Myocyte (in vitro differentiated cells): ENCODE measurements around the gene ARHGEF2. TPM values are rescaled to one million over a fixed set of nuclear protein-coding genes. Genes with fewer than 3 reads are reported as not detected.

Experiments used
- DNase-seq: peaks from one replicate; pipeline ENCODE4 v3.0.0-alpha.2; 2012; ENCODE audit warnings: low read depth
- polyA plus RNA-seq: library from polyadenylated mRNA; unstranded; fragments of >200 nt; gene quantifications from one replicate; pipeline ENCODE4 v1.2.1, GENCODE V29; 2012; ENCODE audit warnings: missing spikeins
- total RNA-seq: library from RNA; depleted of rRNA; stranded (reverse); fragments of >200 nt; gene quantifications from 2 replicates; pipeline ENCODE4 v1.2.3, GENCODE V29; 2014

The ARHGEF2 gene
- 361 and 478 TPM in 2 replicates for total RNA-seq
- polyA plus RNA-seq = 214 TPM

DNA sequence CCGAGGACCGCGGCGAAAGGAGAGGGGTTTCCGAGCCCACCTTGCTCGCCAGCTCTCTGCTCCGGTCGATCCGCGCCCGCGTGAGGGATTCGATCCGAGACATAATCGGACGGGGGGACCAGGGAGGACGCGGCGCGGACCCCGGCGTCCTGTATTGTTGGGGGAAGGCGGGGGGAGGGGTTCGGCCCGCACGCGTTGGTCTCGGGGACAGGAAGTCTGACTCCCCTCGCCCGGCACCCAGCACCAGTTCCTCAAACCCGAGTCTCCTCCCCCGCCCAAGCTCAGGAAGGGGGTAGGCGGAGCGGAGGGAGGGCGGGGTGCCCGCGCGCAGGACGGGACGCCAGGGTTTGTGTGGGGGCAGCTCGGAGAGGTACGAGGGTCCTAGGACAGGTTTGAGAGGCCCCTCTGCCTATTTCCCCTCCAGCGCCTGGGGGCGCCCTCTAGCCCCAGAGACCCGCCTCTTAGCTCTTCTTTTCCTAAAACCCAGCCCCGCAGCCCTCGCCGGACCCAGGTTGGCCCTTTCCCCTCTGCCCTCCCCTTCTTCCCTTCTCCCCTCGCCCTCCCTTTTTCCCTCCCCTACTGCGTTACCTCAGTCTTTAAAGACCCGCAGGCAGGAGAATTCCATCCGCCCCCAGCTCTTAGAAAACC, at the start of gene ARHGEF2:
Gene ARHGEF2 (minus strand): TSS at position 223 of the 648 bp plus-strand sequence. CDS start 120 bp downstream, at position 103.
- peak; percentile 89 for DNase-seq

DNA sequence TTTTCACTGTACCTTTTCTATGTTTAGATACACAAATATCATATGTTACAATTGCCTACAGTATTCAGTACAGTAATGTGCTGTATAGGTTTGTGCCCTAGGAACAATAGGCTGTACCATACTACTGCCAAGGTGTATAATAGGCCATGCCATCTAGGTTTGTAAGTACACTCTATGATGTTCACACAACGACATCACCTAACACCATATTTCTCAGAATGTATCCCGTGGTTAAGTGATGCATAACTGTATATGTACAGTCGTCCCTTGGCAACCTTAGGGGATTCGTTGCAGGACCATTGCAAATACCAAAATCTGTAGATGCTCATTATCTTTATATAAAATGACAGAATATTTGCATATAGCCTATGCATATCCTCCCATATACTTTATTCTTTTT, 48.2 kb upstream of the ARHGEF2 start:
- no peak for DNase-seq

DNA sequence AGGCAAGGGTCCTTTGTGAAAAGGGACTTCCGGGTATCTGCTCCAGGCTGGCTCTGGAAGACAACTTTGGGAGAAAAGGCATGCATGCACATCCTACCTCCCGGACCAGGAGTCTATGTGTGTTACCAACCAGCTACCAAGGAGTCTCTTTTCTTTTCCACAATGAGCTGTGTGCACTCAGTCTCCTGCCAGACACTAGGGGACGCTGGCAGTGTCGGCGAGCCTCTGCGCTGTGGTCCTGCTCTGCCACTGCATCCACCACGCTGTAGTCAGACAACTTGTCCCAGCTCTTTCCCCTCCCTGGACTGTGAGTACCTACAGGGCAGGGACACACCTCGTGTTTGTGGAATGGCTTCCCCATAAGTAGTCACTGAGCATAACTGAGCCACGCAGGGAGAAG, 47.5 kb upstream of the ARHGEF2 start:
- DNase-seq = no peak

DNA sequence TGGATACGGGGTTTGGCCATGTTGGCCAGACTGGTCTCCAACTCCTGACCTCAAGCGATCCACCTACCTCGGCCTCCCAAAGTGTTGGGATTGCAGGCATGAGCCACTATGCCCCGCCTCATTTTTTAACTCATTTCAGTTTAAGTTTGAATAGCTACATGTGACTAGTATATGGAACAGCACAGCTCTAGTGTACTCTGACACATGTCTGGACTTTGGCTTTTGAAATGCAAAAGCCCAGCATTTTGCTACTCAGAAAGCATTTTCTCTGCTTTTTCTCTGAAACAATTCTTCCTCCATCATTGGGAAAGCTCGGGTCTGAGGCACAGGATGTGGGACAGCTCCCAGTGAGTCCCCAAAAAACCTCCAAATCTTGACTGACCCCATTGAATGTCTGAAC, 46.5 kb upstream of the ARHGEF2 start:
- no peak for DNase-seq

DNA sequence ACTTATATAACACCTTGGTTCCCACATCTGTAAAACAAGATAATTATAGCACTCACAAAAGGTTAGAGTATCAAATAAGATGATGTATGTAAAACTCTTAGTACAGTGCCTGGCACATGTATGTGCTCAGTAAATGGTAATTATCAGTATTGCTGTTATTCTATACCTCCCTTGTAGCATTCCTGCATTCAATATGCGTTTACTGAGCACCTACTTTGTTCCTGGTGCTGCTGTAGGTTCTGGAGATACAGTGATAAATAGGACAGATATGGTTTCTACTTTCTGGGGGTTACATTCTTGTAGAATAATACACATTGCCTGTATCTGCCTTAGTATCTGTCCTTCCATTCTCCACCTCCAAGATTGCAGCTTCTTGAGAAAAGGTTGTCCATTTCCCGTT, 43.6 kb upstream of the ARHGEF2 start:
- DNase-seq = no peak

DNA sequence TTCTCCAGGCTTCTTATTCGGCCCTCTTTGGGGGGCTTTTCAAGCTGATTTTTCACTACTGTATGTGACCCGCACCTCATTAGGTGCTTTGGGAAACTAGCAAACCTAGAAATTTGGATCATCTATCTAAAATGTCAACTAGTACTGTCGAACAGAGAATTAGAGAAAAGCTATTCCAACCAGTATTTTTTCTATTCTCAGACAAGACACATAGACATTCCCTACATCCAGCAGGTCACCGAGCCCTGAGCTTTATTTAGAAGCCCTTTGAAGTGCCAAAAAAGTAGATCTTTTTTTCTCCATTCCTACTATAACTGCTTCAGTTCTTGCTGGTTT, 42.7 kb upstream of the ARHGEF2 start:
- no peak for DNase-seq

DNA sequence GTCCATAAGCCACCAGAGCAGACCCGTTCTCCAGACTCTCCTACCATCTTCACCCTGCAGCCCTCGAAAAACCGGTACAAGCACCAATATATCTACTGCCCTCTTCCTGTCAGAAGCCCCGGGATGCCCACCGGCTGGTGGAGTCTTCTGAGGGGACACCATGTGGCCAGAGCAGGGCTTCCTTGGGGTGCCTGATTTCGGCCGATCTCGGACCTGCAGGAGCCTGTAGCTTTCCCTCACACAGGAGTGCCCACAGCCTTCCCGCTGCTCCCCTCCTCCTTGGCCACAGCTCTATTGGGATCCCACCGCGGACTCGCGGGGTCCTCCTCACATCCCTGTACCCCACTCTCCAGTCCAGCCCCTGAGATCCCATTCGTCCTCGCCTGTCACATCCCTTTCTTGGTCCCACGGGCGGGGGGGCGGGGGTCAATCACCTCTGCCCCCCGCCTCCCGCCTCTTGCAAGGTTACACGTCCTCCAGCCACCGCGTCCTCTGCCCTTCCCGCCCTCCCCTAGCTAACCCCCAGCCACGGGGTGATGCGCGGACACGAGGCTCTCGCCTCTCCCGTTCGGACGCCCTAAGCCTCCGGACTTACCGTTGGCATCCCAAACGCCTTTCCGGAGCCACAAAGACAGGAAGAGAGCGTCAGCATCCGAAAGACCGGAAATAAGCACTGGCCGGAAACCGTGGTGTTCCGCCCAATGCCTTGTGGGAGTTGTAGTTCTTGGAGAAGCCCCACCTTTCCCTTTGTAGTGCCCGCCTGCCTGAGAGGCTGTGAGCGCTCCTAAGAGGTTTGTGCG, 42.1 kb upstream of the ARHGEF2 start, which contains the start of gene SSR2:
Gene SSR2 (minus strand): TSS at position 659 of the 800 bp plus-strand sequence. CDS start 784 bp downstream, outside the sequence.
- DNase-seq = peak; percentile 93

DNA sequence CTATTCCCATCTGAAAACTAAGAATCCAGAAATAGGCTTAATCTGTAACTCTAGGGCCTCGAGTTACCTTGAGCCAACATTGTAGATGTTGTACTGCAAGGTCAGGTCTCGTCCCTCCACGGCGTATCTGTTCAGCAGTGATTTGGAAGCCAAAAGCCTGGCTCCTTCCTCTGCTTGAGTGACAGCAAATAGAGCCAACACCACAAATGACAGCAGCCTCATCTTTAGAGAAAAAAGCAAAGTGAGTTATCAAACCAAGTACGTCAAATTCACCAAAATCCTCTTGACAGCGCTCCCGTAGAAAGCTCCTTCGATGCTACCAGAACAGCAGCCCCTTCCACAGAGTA, 41.6 kb upstream of the ARHGEF2 start:
- DNase-seq = no peak

DNA sequence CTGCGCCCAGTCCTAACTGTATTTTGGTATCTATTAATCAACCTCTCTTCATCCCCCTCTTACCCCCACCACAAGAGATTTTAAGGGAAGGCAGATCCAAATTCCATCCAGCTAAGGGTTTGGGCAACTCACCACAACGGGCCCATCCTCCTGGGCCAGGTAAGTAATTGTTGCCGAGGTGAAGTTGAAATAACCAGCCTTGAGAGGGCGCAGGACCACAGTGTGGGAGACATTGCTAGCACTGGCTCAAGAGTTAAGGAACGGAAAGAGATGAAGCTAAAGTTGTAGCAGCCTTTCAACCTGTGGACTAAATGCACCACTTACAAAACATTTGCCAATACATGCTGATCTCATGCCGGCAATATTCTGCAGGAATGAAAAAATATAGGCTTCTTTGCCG, 36.5 kb upstream of the ARHGEF2 start:
- no peak for DNase-seq

DNA sequence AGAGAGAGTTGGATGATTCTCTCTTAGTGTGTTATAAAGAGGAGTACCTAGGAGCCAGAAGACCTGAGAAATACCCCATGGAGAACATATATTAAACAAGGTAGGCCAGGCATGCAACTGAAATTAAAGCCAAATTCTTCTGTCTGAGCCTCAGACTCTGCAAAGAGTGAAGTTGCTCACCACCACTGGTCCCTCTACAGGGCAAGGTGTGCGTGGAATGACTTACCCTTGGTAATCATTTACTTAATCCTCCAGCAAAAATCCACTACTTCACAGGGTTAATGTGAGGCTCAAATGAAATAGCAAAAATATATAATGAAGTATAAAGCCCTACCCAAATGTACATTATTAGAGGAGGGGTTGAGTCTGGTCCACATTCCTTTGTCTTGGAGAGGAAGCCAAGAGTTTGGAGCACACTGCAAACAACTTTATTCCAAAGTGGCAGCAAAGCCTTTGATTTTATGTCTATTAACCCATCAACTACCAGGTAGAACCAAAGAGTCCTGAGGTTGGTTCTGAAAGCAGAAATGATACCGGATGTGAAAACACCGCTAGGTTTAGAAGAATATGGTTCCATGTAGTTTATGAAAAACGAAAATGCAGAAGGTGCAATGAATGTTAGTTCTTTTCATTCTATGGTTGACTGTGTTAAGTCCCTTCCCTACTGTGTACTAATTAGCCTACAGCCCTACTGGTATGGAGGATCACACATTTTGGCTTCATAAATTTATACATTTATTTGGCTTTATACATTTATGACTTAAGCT, 33.9 kb upstream of the ARHGEF2 start:
- no peak for DNase-seq

DNA sequence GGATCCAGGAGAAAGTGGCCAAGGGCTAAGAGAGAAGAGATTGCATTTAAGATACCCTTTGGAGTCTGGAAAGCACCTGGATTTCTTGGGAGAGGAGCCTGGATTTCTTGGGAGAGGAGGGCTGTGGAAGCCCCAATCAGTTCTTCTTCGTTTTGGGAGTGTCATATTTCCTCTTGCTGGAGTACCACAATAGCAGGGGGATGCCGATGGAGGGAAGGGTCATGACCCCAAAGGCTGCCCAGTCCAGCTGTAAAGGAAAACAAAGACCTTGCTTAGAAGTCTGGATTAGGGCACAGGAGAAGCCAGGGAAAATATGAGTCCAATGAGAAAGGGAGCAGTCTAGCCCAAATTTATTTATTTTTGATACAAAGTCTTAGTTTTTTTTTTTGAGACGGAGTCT, 31.1 kb upstream of the ARHGEF2 start:
- no peak for DNase-seq

DNA sequence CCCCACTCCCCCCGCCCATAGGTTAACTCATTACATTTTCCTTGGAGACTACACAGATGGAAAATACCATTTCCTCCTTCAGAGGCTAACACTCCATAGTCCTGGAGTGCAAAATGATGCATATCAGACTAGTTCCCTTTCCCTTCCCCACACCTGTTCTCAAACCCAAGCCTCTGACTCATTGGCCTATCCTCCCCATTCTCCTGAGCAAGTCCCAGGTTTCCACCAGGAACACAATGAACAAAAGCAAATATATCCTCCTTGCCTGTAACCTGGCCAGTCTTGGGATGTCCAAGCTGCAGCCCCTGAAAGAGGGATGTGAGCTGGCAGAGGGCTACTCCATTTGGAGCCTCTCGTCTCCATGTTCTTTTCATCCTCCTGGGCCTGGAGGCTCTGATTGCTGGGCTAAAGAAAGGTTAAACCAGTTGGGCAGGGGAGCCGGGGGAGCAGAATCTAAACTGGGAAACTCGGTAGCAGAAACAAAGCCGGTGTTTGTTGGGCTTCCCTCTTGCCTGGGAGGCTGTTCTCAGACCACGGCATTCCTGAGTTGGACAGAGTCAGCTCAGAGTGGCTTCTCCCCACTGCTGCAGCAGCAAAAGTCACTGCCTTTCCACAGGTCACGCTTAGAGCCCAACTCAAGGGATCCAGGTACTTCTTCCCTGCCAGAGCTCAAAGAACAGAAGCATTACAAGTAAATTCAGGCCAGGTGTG, 28.5 kb upstream of the ARHGEF2 start:
- DNase-seq = peak; percentile 81

DNA sequence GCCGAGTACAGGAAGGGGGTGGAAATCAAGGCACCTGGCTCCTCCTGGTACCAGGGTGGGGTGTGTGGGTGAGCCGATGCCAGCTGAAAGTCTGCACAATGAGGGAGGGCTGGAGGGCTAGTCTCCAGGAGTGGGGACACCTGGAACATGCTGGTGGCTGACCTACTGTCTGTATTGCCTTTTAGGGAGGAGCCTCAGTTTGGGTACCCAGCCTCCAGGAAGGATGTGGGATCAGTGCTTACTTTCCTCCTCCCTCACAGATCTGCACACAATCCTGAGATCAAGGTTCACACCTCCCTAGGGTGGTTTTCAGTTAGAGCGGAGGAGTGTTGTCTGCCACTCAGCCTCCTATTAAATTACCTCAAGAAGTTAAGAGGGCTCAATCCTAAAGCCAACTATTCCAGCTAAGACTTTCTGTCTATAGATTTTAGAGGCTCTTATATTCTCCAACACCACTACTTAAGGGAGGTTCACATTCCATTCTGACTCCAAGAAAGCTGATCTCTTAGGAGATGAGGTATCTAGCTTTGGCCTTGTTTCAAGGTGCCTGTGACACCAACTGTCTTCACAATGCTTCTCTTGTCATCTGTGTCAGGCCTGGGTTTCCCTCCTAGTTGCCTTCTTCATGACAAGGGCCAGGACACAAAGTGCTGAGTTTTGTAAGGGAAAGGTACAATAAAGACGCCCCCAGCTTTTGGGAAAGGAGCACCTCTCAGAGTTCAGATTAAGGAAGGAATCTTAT, 26.7 kb upstream of the ARHGEF2 start:
- peak; percentile 63 for DNase-seq

DNA sequence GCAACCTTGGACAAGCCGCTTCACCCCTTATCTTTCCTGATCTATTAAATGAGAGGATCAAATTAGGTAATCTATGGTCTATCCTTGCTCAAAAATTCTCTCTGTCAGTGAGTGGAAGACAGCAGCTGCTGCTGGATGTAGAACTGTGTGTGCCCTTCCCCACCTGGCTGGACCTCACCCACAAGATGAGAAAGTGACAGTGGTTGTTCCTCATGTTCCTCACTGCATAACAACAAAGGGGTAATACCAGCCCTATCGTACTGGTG, 25.5 kb upstream of the ARHGEF2 start:
- peak; percentile 40 for DNase-seq

DNA sequence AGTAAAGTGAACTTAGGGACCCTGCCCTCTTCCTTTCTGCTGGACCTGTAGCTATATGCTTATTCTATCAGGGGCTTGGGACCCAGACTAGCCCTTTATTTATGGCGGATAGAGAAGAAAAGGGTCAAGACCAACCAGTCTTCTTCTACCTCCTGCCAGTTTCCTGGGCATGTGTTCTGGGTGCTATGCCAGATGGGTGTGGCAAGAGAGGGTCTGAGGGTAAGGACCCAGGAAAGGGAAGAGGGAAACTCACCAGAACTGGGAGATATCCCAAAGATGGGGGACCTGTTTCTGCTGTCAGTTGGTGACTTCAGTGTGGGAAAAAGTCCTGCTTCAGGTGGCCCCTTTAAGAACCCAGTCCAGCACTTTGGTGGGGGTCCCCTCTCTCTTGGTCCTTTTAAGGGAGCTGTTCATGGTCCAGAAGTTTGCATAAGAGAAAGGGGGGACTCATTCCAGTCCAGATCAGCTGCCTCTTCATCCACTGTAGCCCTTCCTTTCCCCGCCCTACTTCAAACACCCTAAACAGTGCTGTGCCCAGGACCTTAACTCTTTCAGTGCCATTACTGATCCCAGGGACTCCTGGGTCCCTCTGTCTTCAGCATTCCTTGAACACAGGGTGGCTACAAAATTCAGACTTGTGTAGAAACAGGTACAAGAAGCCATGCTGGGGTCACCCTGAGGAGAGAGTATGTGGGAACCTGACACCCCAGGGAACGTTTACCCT, 24.0 kb upstream of the ARHGEF2 start:
- no peak for DNase-seq

DNA sequence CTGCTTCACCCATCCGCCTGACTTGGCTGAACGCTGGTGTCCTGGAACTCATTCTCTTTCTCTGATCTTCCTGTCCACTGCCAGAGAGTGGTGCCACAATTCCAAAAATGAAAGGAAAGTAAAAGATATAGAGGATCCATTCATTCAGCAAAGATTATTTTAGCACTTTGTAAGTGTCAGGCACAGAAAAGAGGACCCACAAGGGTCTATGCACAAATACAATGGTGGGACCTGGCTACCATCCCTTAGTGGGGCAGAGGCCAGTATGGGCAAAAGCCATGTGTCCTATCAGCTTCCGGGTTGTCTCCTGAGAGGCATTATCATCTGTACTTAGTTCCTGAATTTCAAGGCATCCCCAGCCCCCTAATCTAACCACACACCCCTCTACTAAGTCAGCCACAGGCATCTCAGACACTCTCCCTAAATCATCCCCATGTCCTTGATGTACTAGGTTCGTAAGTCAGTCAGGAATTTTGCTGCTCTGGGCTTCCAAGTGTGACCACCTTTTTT, 23.4 kb upstream of the ARHGEF2 start:
- DNase-seq = peak; percentile 55

DNA sequence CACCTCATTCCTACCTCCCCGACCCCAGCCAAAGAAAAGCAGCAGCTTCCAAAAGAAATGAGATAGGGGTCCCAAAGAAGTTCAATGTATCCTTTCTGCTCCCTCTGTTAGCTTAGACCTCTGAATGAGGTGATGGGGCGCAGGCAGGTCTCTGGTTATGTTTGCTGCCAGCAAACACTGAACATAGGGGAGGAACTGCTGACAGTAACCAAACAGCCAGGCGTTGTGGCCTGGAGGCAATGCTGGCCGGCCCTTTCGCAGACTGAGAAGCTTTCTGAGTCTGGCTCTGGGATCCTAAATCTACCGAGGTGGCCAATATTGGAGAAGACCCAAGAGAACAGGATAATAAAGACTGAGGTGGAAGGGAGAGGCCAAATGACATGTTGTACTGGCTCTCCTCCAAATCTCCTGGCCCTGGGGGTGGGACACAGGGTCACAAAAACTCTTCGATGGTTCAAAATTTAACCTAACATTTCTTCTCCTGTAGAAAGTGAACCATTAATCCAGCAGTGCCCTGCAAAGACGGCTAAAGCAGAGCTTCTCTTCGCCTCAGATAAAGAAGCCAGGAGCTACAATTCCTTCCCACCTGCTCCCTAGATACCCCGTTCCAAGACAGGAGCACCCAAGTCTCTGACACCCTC, 22.8 kb upstream of the ARHGEF2 start:
- DNase-seq = no peak

DNA sequence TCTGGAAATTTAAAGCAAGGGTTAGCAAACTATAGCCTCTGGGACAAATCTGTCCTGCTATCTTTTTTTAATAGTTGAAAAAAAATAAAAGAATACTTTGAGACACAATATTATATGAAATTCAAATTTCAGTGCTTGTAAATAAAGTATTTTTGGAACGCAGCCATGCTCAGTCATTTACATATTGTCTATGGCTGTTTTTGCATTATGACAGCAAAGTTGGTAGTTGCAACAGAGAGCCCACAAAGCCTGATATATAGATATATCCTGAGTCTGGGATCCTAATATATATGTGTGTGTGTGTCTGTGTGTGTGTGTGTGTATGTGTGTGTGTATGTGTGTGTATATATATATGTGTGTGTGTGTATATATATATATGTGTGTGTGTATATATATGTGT, 21.6 kb upstream of the ARHGEF2 start:
- DNase-seq = no peak

DNA sequence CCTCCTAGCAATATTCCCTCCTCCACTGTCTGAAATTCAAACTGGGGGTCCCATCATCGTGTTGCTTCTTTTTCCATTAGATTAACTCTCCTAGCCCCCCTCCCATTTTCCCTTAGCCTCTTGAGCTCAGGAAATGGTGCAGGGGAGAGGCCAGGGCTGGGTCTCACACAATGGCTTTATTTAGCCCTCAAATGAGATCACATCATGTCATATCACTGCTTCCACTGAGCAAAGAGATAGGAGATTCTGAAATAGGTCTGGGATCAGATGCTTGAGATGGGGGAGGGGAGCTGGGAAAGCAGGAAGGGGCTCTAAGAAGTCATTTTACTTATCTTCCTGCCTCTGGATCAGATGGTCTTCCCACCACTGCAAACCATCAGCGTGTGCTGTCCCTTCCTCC, 17.8 kb upstream of the ARHGEF2 start:
- no peak for DNase-seq

DNA sequence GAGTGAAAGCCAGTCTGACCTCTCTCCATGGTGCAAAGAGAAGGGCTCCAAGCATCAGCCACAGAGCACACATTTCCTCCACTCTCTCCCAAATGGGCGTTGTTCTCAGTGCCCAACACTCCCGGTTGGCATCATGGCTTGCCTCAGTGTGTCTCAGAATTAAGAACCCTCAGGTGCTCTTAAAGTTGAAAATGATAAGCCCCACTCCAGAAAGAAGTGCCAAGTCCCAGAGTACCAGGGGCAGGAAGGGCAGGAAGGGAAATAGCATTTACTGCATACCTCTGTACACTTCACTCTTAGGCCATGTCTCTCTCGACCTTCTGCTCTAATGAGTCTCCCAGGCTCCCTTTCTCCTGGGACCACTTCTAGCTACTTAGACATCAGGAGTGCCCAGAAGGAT, 15.2 kb upstream of the ARHGEF2 start:
- no peak for DNase-seq
